GM19035 (cell line): Measurements from ENCODE around the gene KIF3B.
"Not testable (repeated sequence)": the region's sequence is repeated elsewhere in the genome, so short reads cannot be mapped to it uniquely, and the experiment has no call there.

ENCODE experiments used
- ATAC-seq: cut with Tn5 transposase; IDR thresholded peaks from one replicate; pipeline ENCODE4 v1.9.1; 2021; ENCODE audit not compliant: unreplicated experiment

KIF3B gene

GRCh38 chr20:32292548-32292947 is 15.1 kb downstream of the KIF3B start:
- no peak for ATAC-seq

GRCh38 chr20:32294071-32294470 is 16.6 kb downstream of the KIF3B start:
- ATAC-seq: no peak

- no peak for ATAC-seq
Observed at GRCh38 chr20:32296412-32296811, 19.0 kb downstream of the KIF3B start.

GRCh38 chr20:32296819-32297420 is 19.5 kb downstream of the KIF3B start:
- ATAC-seq: no peak

GRCh38 chr20:32297439-32297838 is 20.0 kb downstream of the KIF3B start:
- ATAC-seq: no peak

- ATAC-seq: no peak
Observed at GRCh38 chr20:32300647-32301046, 23.2 kb downstream of the KIF3B start.

GRCh38 chr20:32301719-32302506 is 24.5 kb downstream of the KIF3B start:
- no peak for ATAC-seq

GRCh38 chr20:32302507-32302872 is 25.0 kb downstream of the KIF3B start:
- ATAC-seq: no peak

- no peak for ATAC-seq
Observed at GRCh38 chr20:32304131-32304746, 26.8 kb downstream of the KIF3B start.

- ATAC-seq: no peak
Observed at GRCh38 chr20:32312718-32313424, 35.4 kb downstream of the KIF3B start.

- no peak for ATAC-seq
Observed at GRCh38 chr20:32314768-32315167, 37.3 kb downstream of the KIF3B start.

GRCh38 chr20:32315399-32315798 is 37.9 kb downstream of the KIF3B start:
- ATAC-seq: no peak

- no peak for ATAC-seq
Observed at GRCh38 chr20:32315891-32316290, 38.4 kb downstream of the KIF3B start.

- no peak for ATAC-seq
Observed at GRCh38 chr20:32316667-32317066, 39.2 kb downstream of the KIF3B start.

- no peak for ATAC-seq
Observed at GRCh38 chr20:32319100-32319499, 41.6 kb downstream of the KIF3B start.

GRCh38 chr20:32320305-32320704 is 42.9 kb downstream of the KIF3B start:
- ATAC-seq: no peak

GRCh38 chr20:32321390-32321789 is 43.9 kb downstream of the KIF3B start:
- no peak for ATAC-seq

GRCh38 chr20:32322260-32322659 is 44.8 kb downstream of the KIF3B start:
- not testable (repeated sequence) for ATAC-seq

- not testable (repeated sequence) for ATAC-seq
Observed at GRCh38 chr20:32323761-32324160, 46.3 kb downstream of the KIF3B start.

- no peak for ATAC-seq
Observed at GRCh38 chr20:32325706-32326503, 48.5 kb downstream of the KIF3B start.

GRCh38 chr20:32326504-32326845 is 49.0 kb downstream of the KIF3B start:
- no peak for ATAC-seq
